NCI-H82 (cell line): ENCODE results near the gene RALGPS1.

Source experiments
- DNase-seq: peaks from one replicate; lab custom pipeline; 2025; lab: John Stamatoyannopoulos, UW

The RALGPS1 gene, protein sequence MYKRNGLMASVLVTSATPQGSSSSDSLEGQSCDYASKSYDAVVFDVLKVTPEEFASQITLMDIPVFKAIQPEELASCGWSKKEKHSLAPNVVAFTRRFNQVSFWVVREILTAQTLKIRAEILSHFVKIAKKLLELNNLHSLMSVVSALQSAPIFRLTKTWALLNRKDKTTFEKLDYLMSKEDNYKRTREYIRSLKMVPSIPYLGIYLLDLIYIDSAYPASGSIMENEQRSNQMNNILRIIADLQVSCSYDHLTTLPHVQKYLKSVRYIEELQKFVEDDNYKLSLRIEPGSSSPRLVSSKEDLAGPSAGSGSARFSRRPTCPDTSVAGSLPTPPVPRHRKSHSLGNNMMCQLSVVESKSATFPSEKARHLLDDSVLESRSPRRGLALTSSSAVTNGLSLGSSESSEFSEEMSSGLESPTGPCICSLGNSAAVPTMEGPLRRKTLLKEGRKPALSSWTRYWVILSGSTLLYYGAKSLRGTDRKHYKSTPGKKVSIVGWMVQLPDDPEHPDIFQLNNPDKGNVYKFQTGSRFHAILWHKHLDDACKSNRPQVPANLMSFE

DNA sequence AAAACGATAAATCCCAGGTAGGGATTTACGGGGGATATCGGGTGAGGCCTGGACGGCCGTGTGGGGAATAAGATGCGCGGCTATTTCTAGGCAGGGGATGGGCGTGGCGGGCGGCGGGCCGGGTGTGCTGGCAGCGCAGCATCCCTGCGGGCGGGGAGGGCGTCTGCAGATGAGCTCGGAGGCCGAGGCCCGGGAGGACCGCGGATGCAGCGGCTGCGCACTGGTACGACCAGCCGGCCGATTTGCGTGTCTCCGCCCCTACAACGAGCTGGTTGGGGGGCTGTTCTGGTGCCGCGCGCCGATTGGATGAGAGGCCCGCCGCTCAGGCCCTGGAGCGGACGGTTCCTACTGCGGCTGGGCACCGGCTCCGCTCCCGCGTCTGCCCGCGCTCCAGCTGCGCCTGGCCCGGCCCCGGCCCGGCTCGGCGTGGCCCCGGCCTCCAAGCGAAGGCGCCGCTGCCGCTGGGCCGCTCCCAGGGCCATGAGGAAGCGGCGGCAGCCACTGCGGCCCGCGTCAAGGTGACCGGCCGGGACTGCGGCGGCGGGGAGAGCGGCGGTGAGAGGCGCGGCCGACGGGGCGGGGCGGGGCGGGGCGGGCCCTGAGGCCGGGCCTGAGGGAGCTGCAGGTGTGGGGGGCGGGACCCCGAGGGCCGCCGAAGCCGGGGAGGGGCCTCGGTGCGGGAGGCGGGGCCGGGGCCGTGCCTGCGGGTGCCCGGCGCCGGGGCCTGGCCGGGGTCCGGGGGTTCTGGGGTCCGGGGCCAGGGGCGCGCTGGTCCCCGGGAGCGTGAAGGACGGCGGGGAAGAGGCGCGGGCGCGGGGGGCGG lies at the start of gene RALGPS1:
Gene RALGPS1 (plus strand): TSS at position 325 of the 823 bp plus-strand sequence. CDS start 47,508 bp downstream, outside the sequence.
- peak; percentile 98 for DNase-seq

DNA sequence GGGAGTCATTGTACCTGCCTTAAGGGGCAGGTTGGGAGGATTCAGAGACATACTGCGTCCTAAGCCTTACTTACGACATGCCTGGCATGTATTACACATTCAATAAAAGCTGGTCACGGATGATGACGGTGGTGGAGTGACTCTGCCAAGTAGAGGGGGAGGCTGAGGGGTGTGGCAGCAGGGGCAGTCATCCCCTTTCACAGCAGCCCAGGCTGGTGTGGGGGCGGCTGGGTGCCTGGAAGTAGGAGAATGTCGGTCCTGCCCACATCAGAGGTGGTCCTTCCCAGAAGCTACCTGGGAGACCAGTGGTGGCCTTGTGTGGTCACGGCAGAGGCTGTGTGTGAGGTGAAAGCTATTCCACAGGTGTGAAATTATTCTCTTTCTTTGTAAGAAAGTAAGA lies 45.2 kb upstream of the RALGPS1 start:
- DNase-seq: no peak

DNA sequence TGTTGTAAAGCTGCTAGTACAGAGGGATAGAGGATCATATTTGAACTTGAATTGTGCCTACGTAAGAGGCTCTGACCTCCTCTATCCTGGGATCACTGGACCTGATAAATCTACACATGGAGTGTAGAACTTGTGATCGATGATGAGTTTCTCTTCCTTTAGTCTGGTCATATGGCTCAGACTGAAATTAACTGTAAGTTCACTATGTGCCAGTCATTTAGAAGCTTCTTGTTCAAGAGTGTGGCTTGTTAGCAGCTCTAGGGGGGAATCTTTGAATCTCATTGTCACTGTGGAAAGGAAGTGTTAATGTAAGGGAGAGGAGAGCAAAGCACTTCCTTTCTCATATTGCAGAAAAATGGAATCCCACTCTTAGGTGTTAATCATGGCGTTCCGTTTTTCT lies 42.1 kb upstream of the RALGPS1 start:
- DNase-seq: no peak

DNA sequence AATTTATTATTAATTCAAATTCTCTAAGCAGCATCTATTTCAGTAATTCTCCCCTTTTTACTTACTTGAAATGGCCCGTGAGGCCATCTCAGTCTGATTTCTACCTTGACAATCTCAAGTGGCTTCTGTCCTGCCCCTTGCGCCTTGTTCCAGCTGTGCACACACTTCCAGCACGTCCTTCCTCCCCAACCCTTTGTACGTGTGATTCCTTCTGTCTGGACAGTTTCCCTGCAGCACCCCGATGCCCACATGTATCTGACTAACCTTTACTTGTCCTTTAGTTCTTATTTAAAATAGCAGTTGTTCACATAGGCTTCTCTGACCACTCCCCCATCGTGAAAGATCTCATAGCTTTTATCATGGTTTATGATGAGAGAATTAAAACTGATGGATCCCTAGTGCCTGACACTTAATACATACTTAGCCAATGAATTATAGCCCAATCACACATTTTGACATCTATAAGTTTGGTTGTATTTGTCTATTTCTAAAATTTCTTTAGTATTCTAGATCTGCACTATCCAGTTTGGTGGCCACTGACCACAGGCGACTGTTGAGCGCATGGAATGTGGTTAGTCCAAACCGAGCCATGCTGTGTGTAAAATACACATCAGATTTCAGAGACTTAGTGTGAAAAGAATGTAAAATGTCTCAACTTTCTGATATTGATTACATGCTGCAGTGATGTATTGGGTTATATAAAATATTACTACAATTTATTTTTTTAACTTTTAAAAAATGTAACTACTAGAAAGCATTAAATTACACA lies 39.9 kb upstream of the RALGPS1 start:
- no peak for DNase-seq

DNA sequence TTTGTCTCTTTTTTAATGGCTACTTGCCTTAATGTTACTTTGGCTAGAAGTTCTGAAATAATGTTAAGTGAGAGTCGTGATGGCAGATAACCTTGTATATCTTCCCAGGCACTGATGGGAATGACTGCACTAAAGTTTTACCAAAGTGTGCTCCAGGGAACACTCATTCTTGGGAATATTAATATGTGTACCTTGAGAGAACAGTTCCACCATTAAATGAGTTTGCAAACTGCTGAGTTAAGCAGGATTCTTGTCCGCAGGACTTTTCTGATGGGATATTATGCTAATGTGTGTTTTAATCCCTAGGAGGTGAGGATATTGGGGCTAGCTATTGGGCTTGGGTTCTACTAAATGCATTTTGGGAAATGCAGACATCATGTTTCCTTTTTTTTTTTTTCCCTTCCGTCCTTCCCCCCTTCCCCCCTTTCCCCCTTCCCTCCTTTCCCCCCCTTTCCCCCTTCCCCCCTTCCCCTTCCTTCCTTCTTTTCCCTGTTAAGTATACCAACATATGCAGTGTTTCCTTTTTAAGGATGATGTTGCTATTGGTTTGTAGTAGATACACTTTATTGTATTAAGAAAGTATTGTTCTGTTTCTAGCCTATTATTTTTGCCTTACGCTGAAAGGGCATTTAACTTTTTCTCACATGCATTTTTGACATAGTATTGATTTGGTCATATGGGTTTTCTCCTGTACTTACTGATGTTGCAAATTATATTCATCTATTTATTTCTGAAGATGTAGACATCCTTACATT lies 38.6 kb upstream of the RALGPS1 start:
- no peak for DNase-seq

DNA sequence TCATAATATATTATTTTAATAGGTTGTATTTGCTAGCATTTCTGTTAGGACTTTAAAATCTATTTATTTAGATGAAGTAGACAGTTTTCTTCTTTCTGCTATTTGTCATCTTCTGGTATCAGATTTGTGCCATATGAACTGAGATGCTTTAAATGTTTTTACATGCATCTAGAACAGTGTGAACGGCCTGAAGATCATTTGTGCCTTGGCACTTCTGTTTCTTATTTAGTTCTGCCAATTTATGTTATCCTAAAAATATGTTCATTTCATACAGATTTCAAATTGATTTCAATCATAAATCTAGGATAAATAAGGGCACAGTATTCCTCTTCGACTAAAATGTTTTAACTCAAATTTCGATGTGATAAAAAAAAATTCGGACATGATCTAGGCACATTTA lies 38.1 kb upstream of the RALGPS1 start:
- no peak for DNase-seq

DNA sequence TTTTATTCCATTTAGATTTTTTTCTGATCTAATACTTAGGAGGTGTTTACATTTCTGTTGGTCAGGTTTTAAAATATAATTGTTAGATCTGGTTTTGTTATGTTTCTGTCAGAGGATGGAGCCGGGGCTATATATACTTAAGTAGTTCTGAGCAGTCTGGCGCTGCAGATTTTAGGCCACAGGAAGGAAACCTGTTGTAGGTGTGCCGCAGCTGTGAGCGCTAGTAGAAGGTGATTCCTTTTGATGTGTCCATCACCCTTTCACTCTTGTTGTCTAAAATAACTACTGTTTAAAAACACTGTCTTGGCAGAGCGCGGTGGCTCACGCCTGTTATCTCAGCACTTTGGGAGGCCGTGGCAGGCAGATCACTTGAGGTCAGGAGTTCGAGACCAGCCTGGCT lies 37.2 kb upstream of the RALGPS1 start:
- no peak for DNase-seq

DNA sequence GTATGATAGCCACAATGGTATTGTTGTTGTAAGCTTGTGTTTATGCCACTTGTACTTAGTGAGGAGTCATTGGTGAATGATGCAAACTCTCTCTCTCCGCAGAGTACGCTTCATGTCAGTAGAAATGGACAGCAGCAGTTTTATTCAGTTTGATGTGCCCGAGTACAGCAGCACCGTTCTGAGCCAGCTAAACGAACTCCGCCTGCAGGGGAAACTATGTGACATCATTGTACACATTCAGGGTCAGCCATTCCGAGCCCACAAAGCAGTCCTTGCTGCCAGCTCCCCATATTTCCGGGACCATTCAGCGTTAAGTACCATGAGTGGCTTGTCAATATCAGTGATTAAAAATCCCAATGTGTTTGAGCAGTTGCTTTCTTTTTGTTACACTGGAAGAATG lies 35.3 kb upstream of the RALGPS1 start:
- no peak for DNase-seq

DNA sequence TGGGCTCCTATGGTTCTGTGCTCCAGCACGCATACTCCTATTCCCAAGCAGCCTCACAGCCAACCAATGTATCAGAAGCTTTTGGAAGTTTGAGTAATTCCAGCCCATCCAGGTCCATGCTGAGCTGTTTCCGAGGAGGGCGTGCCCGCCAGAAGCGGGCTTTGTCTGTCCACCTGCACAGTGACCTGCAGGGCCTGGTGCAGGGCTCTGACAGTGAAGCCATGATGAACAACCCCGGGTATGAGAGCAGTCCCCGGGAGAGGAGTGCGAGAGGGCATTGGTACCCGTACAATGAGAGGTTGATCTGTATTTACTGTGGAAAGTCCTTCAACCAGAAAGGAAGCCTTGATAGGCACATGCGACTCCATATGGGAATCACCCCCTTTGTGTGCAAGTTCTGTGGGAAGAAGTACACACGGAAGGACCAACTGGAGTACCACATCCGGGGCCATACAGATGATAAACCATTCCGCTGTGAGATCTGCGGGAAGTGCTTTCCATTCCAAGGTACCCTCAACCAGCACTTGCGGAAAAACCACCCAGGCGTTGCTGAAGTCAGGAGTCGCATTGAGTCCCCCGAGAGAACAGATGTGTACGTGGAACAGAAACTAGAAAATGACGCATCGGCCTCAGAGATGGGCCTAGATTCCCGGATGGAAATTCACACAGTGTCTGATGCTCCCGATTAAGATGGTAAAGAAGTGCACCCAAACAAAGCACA lies 34.2 kb upstream of the RALGPS1 start:
- DNase-seq: no peak

DNA sequence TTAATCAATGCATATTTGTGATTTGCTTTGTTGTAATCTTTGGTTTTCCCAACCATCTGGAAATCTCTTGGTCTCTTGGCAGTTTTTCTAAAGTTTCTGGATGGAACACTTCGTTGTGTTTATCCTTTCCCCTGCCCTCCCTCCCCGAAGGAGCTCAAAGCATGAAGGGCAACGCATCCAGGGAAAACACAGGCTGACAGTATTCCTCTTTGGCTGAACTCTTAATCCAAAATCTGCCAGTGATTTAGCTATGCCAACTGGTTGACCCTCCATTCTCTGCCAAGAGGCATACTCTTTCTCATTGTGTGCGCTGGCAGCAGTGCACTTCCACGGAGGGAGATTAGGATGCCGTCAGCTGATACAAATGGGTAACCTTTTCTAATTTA lies 33.6 kb upstream of the RALGPS1 start:
- DNase-seq: no peak

DNA sequence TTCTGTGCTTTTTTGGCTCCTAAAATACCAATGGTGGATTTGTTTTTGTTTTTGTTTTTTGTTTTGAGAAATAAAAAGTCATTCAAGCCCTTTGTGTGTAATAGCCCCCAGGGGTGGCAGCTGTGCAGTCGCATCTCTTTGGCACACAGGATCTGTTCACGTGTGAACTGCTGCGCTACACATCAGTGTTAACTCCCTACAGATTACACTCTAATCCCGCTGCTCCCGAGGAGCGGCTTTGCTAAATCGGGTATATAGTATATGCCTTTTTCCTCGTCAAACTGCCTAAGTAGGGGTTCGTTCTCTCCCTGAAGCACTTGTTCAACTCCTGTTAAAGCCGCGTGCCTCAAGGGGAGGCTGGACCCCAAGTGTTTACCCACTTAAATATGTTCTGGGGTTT lies 31.8 kb upstream of the RALGPS1 start:
- DNase-seq: peak; percentile 83

DNA sequence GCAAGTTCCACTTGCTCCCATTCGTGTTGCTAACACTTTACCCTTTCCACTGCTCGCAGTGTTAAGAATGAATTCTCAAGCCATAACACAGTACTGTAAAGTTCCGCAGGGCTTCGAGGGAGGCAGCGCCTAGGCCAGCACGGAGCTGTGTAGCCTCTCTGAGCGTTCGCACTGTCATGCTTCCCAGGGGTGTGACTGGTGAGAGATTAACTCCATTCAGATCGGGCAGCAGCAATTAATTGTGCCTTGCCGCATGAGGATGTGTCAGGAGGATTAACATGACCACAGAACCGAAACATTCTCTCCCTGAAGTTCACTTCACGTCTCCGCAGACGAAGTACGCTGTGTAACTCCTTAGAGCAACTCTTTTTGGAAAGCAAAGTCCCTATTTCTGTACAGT lies 30.9 kb upstream of the RALGPS1 start:
- peak; percentile 93 for DNase-seq

DNA sequence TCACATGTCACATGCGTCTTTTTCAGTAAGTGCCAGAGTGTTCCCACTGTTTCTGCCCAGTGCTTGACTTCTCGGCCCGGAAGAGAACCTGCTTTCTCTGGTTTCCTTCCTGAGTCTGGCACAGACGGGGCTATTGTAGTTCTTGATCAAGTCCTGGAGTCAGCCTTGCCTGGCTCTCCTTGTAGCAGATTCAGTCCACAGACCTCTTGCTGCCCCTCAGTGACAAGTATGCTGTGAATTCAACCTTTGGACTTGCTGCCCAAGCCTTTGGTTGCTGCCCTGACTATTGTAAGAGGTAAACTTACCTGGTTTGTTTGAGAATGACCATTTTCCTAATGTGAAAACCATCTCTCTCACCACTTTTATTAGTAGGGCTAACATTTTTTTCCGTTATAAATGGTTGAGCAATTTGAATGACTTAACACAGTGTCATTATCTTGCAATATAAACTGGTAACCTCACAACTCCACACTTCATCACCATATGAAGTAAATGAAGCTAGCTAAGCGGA lies 29.4 kb upstream of the RALGPS1 start:
- DNase-seq: no peak

DNA sequence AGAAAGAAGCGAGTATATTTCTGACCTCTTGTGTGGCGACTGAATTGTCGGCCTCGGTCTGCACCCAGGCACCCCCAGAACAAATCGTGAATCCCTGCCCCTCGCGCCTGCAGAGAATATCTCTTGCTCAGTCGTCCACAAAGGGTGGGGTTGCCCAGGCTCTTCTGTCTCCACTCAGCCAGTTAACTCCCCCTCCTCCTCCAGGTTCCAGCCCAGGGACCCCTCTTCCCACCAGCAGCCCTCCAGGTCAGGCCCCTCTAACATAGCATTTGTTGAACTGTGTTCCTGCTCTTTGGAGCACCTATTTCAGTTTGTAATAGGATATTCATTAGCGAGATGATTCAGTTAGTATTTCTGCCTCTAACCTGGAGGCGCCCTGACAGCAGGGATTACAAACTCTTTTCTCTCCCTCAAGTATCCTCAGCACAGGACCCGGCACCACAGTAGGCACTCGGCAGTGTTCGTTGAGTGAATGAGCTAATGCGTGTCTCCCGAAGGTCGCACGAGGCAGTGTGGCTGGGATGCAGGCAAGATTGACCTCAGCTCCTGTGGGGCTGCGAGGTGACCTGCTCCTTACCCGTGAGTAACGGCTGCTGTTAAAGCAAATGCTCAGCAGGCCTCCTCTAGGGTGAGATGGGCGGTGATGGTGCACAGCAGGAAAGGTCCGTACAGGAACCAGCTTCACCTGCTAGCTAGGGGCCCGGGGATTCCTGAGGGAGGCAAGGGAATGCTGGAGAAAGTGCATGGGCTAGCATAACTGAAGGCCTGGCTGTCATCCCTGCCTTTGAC lies 28.4 kb upstream of the RALGPS1 start:
- peak; percentile 18 for DNase-seq

DNA sequence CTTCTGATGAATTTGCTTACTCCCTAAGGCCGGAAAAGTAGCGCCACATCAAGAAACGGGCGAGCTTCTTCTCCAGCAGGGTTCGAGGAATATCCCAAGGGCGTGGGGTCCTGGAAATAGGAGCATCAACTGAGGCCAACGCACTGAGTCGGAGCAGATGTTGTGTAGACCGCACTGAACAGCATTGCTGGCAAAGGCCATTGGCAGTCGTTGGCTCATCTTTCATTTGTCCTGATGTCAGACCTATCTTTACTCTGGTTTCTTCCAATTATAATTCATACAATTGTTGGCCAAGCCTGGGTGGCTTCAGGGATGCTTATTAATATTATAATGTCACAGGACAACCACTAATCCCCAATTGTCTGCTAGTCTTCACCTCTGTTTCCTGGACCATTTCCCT lies 27.7 kb upstream of the RALGPS1 start:
- DNase-seq: no peak

DNA sequence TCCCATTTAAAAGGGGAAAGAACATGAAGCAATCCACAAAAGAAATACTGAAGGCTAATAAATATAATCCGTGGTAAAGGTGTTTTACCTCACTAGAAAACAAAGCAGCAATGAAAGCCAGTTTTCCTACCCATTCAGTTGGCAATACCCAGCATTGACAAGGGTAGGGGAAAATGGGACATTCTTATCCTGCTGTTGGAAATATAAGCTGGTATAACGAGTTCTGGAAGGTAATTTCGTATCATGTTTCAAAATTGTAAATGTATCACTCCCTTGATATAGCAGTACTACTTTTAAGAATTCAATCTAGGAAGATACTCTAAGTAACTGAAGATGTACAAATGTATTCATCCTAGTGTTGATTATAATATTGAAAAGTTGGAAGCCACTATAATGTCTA lies 22.9 kb upstream of the RALGPS1 start:
- no peak for DNase-seq

DNA sequence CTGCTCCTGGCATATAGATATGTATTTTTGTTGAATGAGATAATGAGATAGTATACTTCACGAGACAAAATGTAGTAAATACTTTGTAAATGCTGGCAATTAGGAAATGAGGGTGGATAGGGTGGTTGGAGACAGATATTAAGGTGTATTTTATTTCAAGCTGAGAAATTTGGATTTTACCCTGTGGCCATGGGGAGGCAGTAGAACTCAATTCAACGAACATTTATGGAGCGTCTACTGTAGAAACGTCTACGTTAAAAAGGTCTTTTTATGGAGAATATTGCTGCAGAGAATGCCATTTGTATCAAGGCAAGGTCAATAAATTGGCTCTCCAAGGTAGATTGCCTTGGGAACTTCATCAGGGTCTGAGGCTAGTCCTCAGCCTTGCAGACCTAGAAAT lies 21.5 kb upstream of the RALGPS1 start:
- peak; percentile 22 for DNase-seq

DNA sequence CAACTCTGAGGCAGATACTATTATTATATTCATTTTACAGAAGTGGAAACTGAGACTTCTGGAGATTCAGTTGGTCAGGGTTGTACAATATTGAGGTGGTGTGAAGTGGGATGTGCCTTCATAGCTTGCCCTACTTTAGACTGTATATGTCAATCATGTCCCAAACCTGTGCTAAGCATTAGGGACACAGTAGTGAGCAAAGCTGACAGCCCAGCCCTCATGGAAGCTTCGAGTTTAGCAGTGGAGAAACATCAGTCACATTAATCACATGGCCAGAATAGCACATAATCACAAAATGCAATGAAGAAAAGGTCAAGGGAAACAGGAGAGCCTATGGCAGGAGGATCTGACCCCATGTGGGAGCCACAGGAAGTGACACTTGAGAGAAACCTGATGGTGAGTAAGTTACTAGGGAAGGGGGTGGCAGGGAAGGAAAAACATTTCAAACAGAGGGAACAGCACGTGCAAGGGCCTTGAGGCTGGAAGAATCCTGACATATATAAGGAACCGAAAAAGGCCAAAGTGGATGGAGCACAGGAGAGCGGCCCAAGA lies 20.5 kb upstream of the RALGPS1 start:
- no peak for DNase-seq

DNA sequence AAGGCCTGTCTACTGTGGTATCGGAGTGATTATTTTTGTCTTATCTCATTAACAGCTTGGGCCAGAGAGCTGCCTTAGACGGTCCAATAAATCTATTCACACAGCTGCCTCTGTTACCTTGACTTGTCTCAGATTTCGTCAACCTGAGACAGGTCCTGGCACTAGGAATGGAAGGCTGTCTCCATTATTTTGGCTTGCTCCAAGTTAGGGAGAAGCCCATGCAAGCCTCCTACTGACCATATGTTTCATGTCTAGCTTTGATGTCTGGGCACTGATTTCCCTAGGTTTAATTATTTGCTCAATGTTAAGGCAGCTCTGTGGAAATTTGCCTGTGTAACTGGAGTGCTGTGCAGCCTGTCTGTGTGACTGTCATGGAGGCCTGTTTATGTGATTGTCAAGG lies 12.4 kb upstream of the RALGPS1 start:
- peak; percentile 88 for DNase-seq
